ENCODE data around the gene TLE1. TPM values are rescaled to one million over a fixed set of nuclear protein-coding genes. Genes with fewer than 3 reads are reported as not detected.

TLE1 gene
- total RNA-seq, 1 experiment from 2014 or later, result 79.3 TPM

- Mint-ChIP-seq H3K36me3 (ENCODE audit: insufficient read depth in 1 of 3, low read depth in 3 of 3) (peaks cover 0 to 10% (median 1%) of the 10 kb centered on the region in 3 experiments; a peak in 4 of 7 replicates), H3K27me3 (ENCODE audit: low read depth) (no peaks in the 10 kb centered on the region), H3K9me3 (no peaks in the 10 kb centered on the region), H3K27ac (peak overlapping the region in 1 of 3 experiments; percentile 30; a peak in 1 of 7 replicates), H3K4me3 (no peak overlapping the region), H3K4me1 (peaks cover 57 to 59% of the 10 kb centered on the region in 2 experiments)
- Histone ChIP-seq H4K91ac (ENCODE audit: insufficient read length, low read depth, low read length) (no peak overlapping the region), H3K79me1 (ENCODE audit: insufficient read depth, low read depth, low read length, poor library complexity, severe bottlenecking) (no peaks in the 10 kb centered on the region), H3K18ac (ENCODE audit: insufficient read length, low read depth, low read length) (no peak overlapping the region), H2BK12ac (ENCODE audit: insufficient read length, low read depth, low read length) (no peak overlapping the region), H3K23ac (ENCODE audit: insufficient read length, low read depth, low read length) (no peak overlapping the region), H3K23me2 (ENCODE audit: insufficient read length, low read depth, low read length, poor library complexity, severe bottlenecking) (no peaks in the 10 kb centered on the region), H2BK120ac (ENCODE audit: low read depth, low read length, poor library complexity, severe bottlenecking) (no peak overlapping the region), H3K79me2 (ENCODE audit: insufficient read depth, low read length) (no peaks in the 10 kb centered on the region; the same call in 1 of the 2 replicates), H3K4me2 (ENCODE audit: insufficient read depth, insufficient read length, low read length) (no peak overlapping the region), H3T11ph (ENCODE audit: low read length) (no peak overlapping the region), H2AK5ac (ENCODE audit: insufficient read length, low read length) (no peak overlapping the region), H2BK20ac (ENCODE audit: low read depth, low read length, poor library complexity, severe bottlenecking) (no peak overlapping the region), H3K56ac (ENCODE audit: insufficient read length, low read depth, low read length) (no peak overlapping the region), H4K20me1 (ENCODE audit: control insufficient read depth, insufficient read depth, insufficient read length) (no peaks in the 10 kb centered on the region), H3K9me3 (ENCODE audit: control insufficient read depth, low read depth, low read length) (no peaks in the 10 kb centered on the region), H3K4me1 (ENCODE audit: insufficient read depth, low read length) (peaks cover 16% of the 10 kb centered on the region; the same call in 1 of the 2 replicates), H4K8ac (replicated peaks; ENCODE audit: insufficient read length, low read depth, low read length) (no peak overlapping the region), H4K5ac (ENCODE audit: insufficient read length, low read depth, low read length) (no peak overlapping the region), H3K27me3 (ENCODE audit: insufficient read depth, low read length) (no peaks in the 10 kb centered on the region), H3K9ac (ENCODE audit: extremely low read depth, insufficient read length, low read length) (no peak overlapping the region), H3K14ac (ENCODE audit: insufficient read depth, low read length) (no peak overlapping the region), H3K27ac (ENCODE audit: insufficient read length, low read depth, low read length) (no peak overlapping the region), H2BK15ac (ENCODE audit: low read depth, low read length) (no peak overlapping the region), H3K4ac (ENCODE audit: low read depth, low read length) (no peak overlapping the region), H2BK5ac (ENCODE audit: insufficient read length, low read length) (no peak overlapping the region), H2AFZ (ENCODE audit: low read length) (no peak overlapping the region)
- DNase-seq, result no peak
- WGBS (ENCODE audit: extremely low coverage, insufficient read length, low lambda C conversion rate), result no CpG with 5 or more reads among the region's 6 CpGs
- TF ChIP-seq, protein P1, sequence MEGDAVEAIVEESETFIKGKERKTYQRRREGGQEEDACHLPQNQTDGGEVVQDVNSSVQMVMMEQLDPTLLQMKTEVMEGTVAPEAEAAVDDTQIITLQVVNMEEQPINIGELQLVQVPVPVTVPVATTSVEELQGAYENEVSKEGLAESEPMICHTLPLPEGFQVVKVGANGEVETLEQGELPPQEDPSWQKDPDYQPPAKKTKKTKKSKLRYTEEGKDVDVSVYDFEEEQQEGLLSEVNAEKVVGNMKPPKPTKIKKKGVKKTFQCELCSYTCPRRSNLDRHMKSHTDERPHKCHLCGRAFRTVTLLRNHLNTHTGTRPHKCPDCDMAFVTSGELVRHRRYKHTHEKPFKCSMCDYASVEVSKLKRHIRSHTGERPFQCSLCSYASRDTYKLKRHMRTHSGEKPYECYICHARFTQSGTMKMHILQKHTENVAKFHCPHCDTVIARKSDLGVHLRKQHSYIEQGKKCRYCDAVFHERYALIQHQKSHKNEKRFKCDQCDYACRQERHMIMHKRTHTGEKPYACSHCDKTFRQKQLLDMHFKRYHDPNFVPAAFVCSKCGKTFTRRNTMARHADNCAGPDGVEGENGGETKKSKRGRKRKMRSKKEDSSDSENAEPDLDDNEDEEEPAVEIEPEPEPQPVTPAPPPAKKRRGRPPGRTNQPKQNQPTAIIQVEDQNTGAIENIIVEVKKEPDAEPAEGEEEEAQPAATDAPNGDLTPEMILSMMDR (conservative IDR thresholded peaks at IDR 0.05), result no peak
These were observed 63.4 kb downstream of the TLE1 start for GRCh38 chr9:81625969-81626368.
